Endothelial cell of umbilical vein (primary cell): ENCODE measurements around the gene CALML5.
"Not testable (repeated sequence)": the region's sequence is repeated elsewhere in the genome, so short reads cannot be mapped to it uniquely, and the experiment has no call there.

Experiments
- POLR2A ChIP-seq: IDR thresholded peaks from 2 replicates; pipeline ENCODE4 v1.6.1; 2012; ENCODE audit warnings: low read depth, mild to moderate bottlenecking, control low read depth, low read length
- TF ChIP-seq, protein P1 (sequence below), 2 donors: IDR thresholded peaks; 1 replicate in 1 of 2; 2 replicates in 1 of 2; pipeline ENCODE4 v1.5.1; 2011; ENCODE audit warnings: low read length in 2 of 2, mild to moderate bottlenecking in 2 of 2, moderate library complexity in 2 of 2, control low read depth in 1 of 2, inconsistent platforms in 1 of 2, low read depth in 1 of 2; ENCODE audit not compliant: insufficient read depth in 1 of 2; ENCODE audit errors: extremely low read depth in 1 of 2

DNA sequence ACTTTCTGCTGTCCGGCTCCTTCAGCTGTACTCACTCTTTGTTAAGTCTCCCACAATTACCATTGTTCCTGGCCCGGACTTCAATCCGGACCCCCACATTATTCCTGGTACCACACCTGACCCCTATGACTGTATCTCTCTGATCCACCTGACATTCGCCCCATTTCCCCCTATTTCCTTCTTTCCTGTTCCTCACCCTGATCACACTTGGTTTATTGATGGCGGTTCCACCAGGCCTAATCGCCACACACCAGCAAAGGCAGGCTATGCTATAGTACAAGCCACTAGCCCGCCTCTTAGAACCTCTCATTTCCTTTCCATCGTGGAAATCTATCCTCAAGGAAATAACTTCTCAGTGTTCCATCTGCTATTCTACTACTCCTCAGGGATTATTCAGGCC lies 24.3 kb downstream of the CALML5 start:
- TF ChIP-seq, protein P1, sequence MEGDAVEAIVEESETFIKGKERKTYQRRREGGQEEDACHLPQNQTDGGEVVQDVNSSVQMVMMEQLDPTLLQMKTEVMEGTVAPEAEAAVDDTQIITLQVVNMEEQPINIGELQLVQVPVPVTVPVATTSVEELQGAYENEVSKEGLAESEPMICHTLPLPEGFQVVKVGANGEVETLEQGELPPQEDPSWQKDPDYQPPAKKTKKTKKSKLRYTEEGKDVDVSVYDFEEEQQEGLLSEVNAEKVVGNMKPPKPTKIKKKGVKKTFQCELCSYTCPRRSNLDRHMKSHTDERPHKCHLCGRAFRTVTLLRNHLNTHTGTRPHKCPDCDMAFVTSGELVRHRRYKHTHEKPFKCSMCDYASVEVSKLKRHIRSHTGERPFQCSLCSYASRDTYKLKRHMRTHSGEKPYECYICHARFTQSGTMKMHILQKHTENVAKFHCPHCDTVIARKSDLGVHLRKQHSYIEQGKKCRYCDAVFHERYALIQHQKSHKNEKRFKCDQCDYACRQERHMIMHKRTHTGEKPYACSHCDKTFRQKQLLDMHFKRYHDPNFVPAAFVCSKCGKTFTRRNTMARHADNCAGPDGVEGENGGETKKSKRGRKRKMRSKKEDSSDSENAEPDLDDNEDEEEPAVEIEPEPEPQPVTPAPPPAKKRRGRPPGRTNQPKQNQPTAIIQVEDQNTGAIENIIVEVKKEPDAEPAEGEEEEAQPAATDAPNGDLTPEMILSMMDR (IDR thresholded peaks at IDR 0.05; ENCODE audit: extremely low read depth in 1 of 2, insufficient read depth in 1 of 2, low read depth in 1 of 2, low read length in 2 of 2), result not testable (repeated sequence)
- not testable (repeated sequence) for TF ChIP-seq POLR2A
